HG03558 (cell line): ENCODE data around the gene SMYD3.

Experiments used
- ATAC-seq: cut with Tn5 transposase; IDR thresholded peaks from one replicate; pipeline ENCODE4 v1.9.1; 2021; ENCODE audit warnings: moderate number of reproducible peaks; ENCODE audit not compliant: unreplicated experiment; ENCODE audit errors: extremely low read depth

SMYD3 gene

GRCh38 chr1:246477634-246478033 lies 29.4 kb downstream of the SMYD3 start:
- no peak for ATAC-seq

- ATAC-seq, result no peak
Observed at GRCh38 chr1:246476771-246477170, 30.3 kb downstream of the SMYD3 start.

- ATAC-seq, result no peak
Observed at GRCh38 chr1:246471688-246472087, 35.4 kb downstream of the SMYD3 start.

- no peak for ATAC-seq
Observed at GRCh38 chr1:246470585-246470984, 36.5 kb downstream of the SMYD3 start.

GRCh38 chr1:246462986-246463385 lies 44.1 kb downstream of the SMYD3 start:
- no peak for ATAC-seq

GRCh38 chr1:246460406-246460805 lies 46.7 kb downstream of the SMYD3 start:
- no peak for ATAC-seq

GRCh38 chr1:246459221-246459620 lies 47.9 kb downstream of the SMYD3 start:
- ATAC-seq, result no peak

GRCh38 chr1:246455476-246455875 lies 51.6 kb downstream of the SMYD3 start:
- no peak for ATAC-seq

- no peak for ATAC-seq
Observed at GRCh38 chr1:246454655-246455054, 52.4 kb downstream of the SMYD3 start.

GRCh38 chr1:246450611-246451251 lies 56.3 kb downstream of the SMYD3 start:
- no peak for ATAC-seq

- ATAC-seq, result no peak
Observed at GRCh38 chr1:246448373-246448772, 58.7 kb downstream of the SMYD3 start.

GRCh38 chr1:246447501-246447900 lies 59.6 kb downstream of the SMYD3 start:
- no peak for ATAC-seq

GRCh38 chr1:246445503-246445902 lies 61.6 kb downstream of the SMYD3 start:
- ATAC-seq, result no peak

GRCh38 chr1:246444617-246445016 lies 62.5 kb downstream of the SMYD3 start:
- no peak for ATAC-seq

GRCh38 chr1:246437961-246438360 lies 69.1 kb downstream of the SMYD3 start:
- no peak for ATAC-seq

GRCh38 chr1:246435421-246436041 lies 71.5 kb downstream of the SMYD3 start:
- ATAC-seq, result no peak

- no peak for ATAC-seq
Observed at GRCh38 chr1:246434335-246434734, 72.7 kb downstream of the SMYD3 start.

- ATAC-seq, result no peak
Observed at GRCh38 chr1:246428542-246429308, 78.4 kb downstream of the SMYD3 start.

GRCh38 chr1:246427611-246428010 lies 79.5 kb downstream of the SMYD3 start:
- no peak for ATAC-seq

- ATAC-seq, result no peak
Observed at GRCh38 chr1:246425895-246426294, 81.2 kb downstream of the SMYD3 start.

- no peak for ATAC-seq
Observed at GRCh38 chr1:246425139-246425794, 81.8 kb downstream of the SMYD3 start.
